ENCODE data around the gene NME8. TPM values are rescaled to one million over a fixed set of nuclear protein-coding genes. Genes with fewer than 3 reads are reported as not detected.

NME8 gene
- total and polyA plus RNA-seq, 3 experiments from 2014 or later = not detected

GRCh38 chr7:37833818-37834146, 14.6 kb upstream of the NME8 start:
- Mint-ChIP-seq H3K27me3 (peaks cover 8 to 20% of the 10 kb centered on the region in 2 donors), H3K9me3 (no peaks in the 10 kb centered on the region), H3K36me3 (no peaks in the 10 kb centered on the region), H3K4me3 (peak overlapping the region in 1 of 7 donors; percentile 11), H3K4me1 (peaks cover 5 to 11% (median 7%) of the 10 kb centered on the region in 3 donors), H3K27ac (no peak overlapping the region)
- H3K9me3 ChIP-seq (ENCODE audit: low read length) = no peaks in the 10 kb centered on the region
- DNase-seq = no peak
- ChIA-PET POLR2A (no interaction called here), CTCF (interaction anchor here (1.1 to 1.2 kb wide), 2 partner anchors 13 to 84 kb away, joined by 4 to 7 read pairs; no protein-coding TSS in a partner anchor)
- H3K27ac ChIP-seq (ENCODE audit: low read depth, low read length) = no peak overlapping the region
- H3K36me3 ChIP-seq (ENCODE audit: insufficient read depth, low read length) = no peaks in the 10 kb centered on the region
- no peaks in the 10 kb centered on the region for H3K4me1 ChIP-seq (ENCODE audit: insufficient read depth, low read length)
- no peaks in the 10 kb centered on the region for H3K27me3 ChIP-seq (ENCODE audit: insufficient read depth, low read length, poor library complexity, severe bottlenecking)
- H3K4me3 ChIP-seq (ENCODE audit: low read length) = no peak overlapping the region

- Histone ChIP-seq H3K27me3 (ENCODE audit: insufficient read depth, low read length, poor library complexity, severe bottlenecking) (no peaks in the 10 kb centered on the region), H3K9me3 (ENCODE audit: low read length) (no peaks in the 10 kb centered on the region), H3K4me1 (ENCODE audit: insufficient read depth, low read length) (no peaks in the 10 kb centered on the region), H3K36me3 (ENCODE audit: insufficient read depth, low read length) (no peaks in the 10 kb centered on the region), H3K27ac (ENCODE audit: low read depth, low read length) (no peak overlapping the region), H3K4me3 (ENCODE audit: low read length) (no peak overlapping the region)
- Mint-ChIP-seq H3K4me3 (no peak overlapping the region), H3K36me3 (no peaks in the 10 kb centered on the region), H3K9me3 (peaks cover 0 to 3% (median 0%) of the 10 kb centered on the region in 5 donors), H3K4me1 (no peaks in the 10 kb centered on the region), H3K27me3 (peaks cover 3 to 8% of the 10 kb centered on the region in 2 donors), H3K27ac (no peak overlapping the region)
- no peak for DNase-seq
- ChIA-PET CTCF (no interaction called here), POLR2A (no interaction called here)
These were observed 5.1 kb downstream of the NME8 start for GRCh38 chr7:37853468-37853867.

- CTCF ChIA-PET = no interaction called here
- Histone ChIP-seq H3K27ac (ENCODE audit: low read depth, low read length) (no peak overlapping the region), H3K27me3 (ENCODE audit: insufficient read depth, low read length, poor library complexity, severe bottlenecking) (no peaks in the 10 kb centered on the region), H3K36me3 (ENCODE audit: insufficient read depth, low read length) (no peaks in the 10 kb centered on the region), H3K9me3 (ENCODE audit: low read length) (no peaks in the 10 kb centered on the region), H3K4me3 (ENCODE audit: low read length) (no peak overlapping the region), H3K4me1 (ENCODE audit: insufficient read depth, low read length) (no peaks in the 10 kb centered on the region)
- H3K9me3 Mint-ChIP-seq = peaks cover 0 to 2% (median 0%) of the 10 kb centered on the region in 5 donors
- POLR2A ChIA-PET = no interaction called here
- H3K27ac Mint-ChIP-seq = no peak overlapping the region
- DNase-seq = no peak
- H3K4me3 Mint-ChIP-seq = no peak overlapping the region
- no peaks in the 10 kb centered on the region for H3K36me3 Mint-ChIP-seq
- H3K4me1 Mint-ChIP-seq = no peaks in the 10 kb centered on the region
- peaks cover 4 to 12% of the 10 kb centered on the region in 2 donors for H3K27me3 Mint-ChIP-seq
These were observed 33.7 kb downstream of the NME8 start for GRCh38 chr7:37882086-37882485.

GRCh38 chr7:37893359-37893758, 45.0 kb downstream of the NME8 start:
- peaks cover 0 to 1% (median 0%) of the 10 kb centered on the region in 3 donors for H3K36me3 Mint-ChIP-seq
- H3K27ac Mint-ChIP-seq = no peak overlapping the region
- H3K4me1 ChIP-seq (ENCODE audit: insufficient read depth, low read length) = no peaks in the 10 kb centered on the region
- no peak overlapping the region for H3K4me3 Mint-ChIP-seq
- DNase-seq = no peak
- no peak overlapping the region for H3K27ac ChIP-seq (ENCODE audit: low read depth, low read length)
- no peaks in the 10 kb centered on the region for H3K27me3 ChIP-seq (ENCODE audit: insufficient read depth, low read length, poor library complexity, severe bottlenecking)
- H3K36me3 ChIP-seq (ENCODE audit: insufficient read depth, low read length) = no peaks in the 10 kb centered on the region
- no peak overlapping the region for H3K4me3 ChIP-seq (ENCODE audit: low read length)
- H3K9me3 Mint-ChIP-seq = peaks cover 0 to 5% (median 0%) of the 10 kb centered on the region in 5 donors
- CTCF ChIA-PET = no interaction called here
- H3K9me3 ChIP-seq (ENCODE audit: low read length) = no peaks in the 10 kb centered on the region
- no peaks in the 10 kb centered on the region for H3K4me1 Mint-ChIP-seq
- POLR2A ChIA-PET = no interaction called here
- peaks cover 11 to 26% of the 10 kb centered on the region in 2 donors for H3K27me3 Mint-ChIP-seq

GRCh38 chr7:37894671-37895070, 46.3 kb downstream of the NME8 start:
- peaks cover 0 to 5% (median under 1%) of the 10 kb centered on the region in 5 donors for H3K9me3 Mint-ChIP-seq
- Histone ChIP-seq H3K36me3 (ENCODE audit: insufficient read depth, low read length) (no peaks in the 10 kb centered on the region), H3K9me3 (ENCODE audit: low read length) (no peaks in the 10 kb centered on the region), H3K4me1 (ENCODE audit: insufficient read depth, low read length) (no peaks in the 10 kb centered on the region), H3K27me3 (ENCODE audit: insufficient read depth, low read length, poor library complexity, severe bottlenecking) (no peaks in the 10 kb centered on the region), H3K27ac (ENCODE audit: low read depth, low read length) (no peak overlapping the region), H3K4me3 (ENCODE audit: low read length) (no peak overlapping the region)
- peaks cover 0 to 1% (median 0%) of the 10 kb centered on the region in 3 donors for H3K36me3 Mint-ChIP-seq
- ChIA-PET CTCF (no interaction called here), POLR2A (no interaction called here)
- no peak for DNase-seq
- no peak overlapping the region for H3K4me3 Mint-ChIP-seq
- no peaks in the 10 kb centered on the region for H3K4me1 Mint-ChIP-seq
- peak overlapping the region in 1 of 8 donors; percentile 44 for H3K27ac Mint-ChIP-seq
- H3K27me3 Mint-ChIP-seq = peaks cover 11 to 26% of the 10 kb centered on the region in 2 donors

- Histone ChIP-seq H3K27me3 (ENCODE audit: insufficient read depth, low read length, poor library complexity, severe bottlenecking) (no peaks in the 10 kb centered on the region), H3K27ac (ENCODE audit: low read depth, low read length) (no peak overlapping the region), H3K4me3 (ENCODE audit: low read length) (no peak overlapping the region), H3K4me1 (ENCODE audit: insufficient read depth, low read length) (no peaks in the 10 kb centered on the region), H3K36me3 (ENCODE audit: insufficient read depth, low read length) (no peaks in the 10 kb centered on the region), H3K9me3 (ENCODE audit: low read length) (no peaks in the 10 kb centered on the region)
- Mint-ChIP-seq H3K4me3 (no peak overlapping the region), H3K9me3 (peaks cover 0 to 3% (median 0%) of the 10 kb centered on the region in 5 donors), H3K27ac (no peak overlapping the region), H3K4me1 (peaks cover 0 to 3% (median 0%) of the 10 kb centered on the region in 3 donors), H3K27me3 (peaks cover 5 to 13% of the 10 kb centered on the region in 2 donors), H3K36me3 (peaks cover 0 to 1% (median 0%) of the 10 kb centered on the region in 3 donors)
- POLR2A ChIA-PET = no interaction called here
- CTCF ChIA-PET = no interaction called here
- no peak for DNase-seq
These were observed 51.4 kb downstream of the NME8 start for GRCh38 chr7:37899712-37900247.

- Mint-ChIP-seq H3K27ac (no peak overlapping the region), H3K9me3 (peaks cover 0 to 3% (median 0%) of the 10 kb centered on the region in 5 donors), H3K36me3 (peaks cover 0 to 1% (median 0%) of the 10 kb centered on the region in 3 donors), H3K27me3 (peaks cover 7 to 8% of the 10 kb centered on the region in 2 donors), H3K4me3 (no peak overlapping the region), H3K4me1 (peaks cover 0 to 3% (median 0%) of the 10 kb centered on the region in 3 donors)
- H3K27ac ChIP-seq (ENCODE audit: low read depth, low read length) = no peak overlapping the region
- POLR2A ChIA-PET = no interaction called here
- no peaks in the 10 kb centered on the region for H3K27me3 ChIP-seq (ENCODE audit: insufficient read depth, low read length, poor library complexity, severe bottlenecking)
- no peaks in the 10 kb centered on the region for H3K36me3 ChIP-seq (ENCODE audit: insufficient read depth, low read length)
- H3K4me1 ChIP-seq (ENCODE audit: insufficient read depth, low read length) = no peaks in the 10 kb centered on the region
- no peak overlapping the region for H3K4me3 ChIP-seq (ENCODE audit: low read length)
- CTCF ChIA-PET = interaction anchor here (1.6 kb wide), 1 partner anchor 473 kb away, joined by 4 read pairs; no protein-coding TSS in a partner anchor
- no peak for DNase-seq
- H3K9me3 ChIP-seq (ENCODE audit: low read length) = no peaks in the 10 kb centered on the region
These were observed 52.9 kb downstream of the NME8 start for GRCh38 chr7:37901236-37901827.

GRCh38 chr7:37901890-37902524, 53.6 kb downstream of the NME8 start:
- Mint-ChIP-seq H3K4me3 (no peak overlapping the region), H3K27ac (no peak overlapping the region), H3K9me3 (peaks cover 0 to 3% (median 0%) of the 10 kb centered on the region in 5 donors), H3K27me3 (peaks cover 7 to 10% of the 10 kb centered on the region in 2 donors), H3K4me1 (peaks cover 0 to 3% (median 0%) of the 10 kb centered on the region in 3 donors), H3K36me3 (peaks cover 0 to 1% (median 0%) of the 10 kb centered on the region in 3 donors)
- Histone ChIP-seq H3K36me3 (ENCODE audit: insufficient read depth, low read length) (no peaks in the 10 kb centered on the region), H3K27me3 (ENCODE audit: insufficient read depth, low read length, poor library complexity, severe bottlenecking) (no peaks in the 10 kb centered on the region), H3K27ac (ENCODE audit: low read depth, low read length) (no peak overlapping the region), H3K4me3 (ENCODE audit: low read length) (no peak overlapping the region), H3K4me1 (ENCODE audit: insufficient read depth, low read length) (no peaks in the 10 kb centered on the region), H3K9me3 (ENCODE audit: low read length) (no peaks in the 10 kb centered on the region)
- no peak for DNase-seq
- CTCF ChIA-PET = interaction anchor here (1.6 kb wide), 1 partner anchor 472 kb away, joined by 4 read pairs; no protein-coding TSS in a partner anchor
- POLR2A ChIA-PET = no interaction called here
